GM12872 (cell line): ENCODE measurements around the gene LIN9.

Source experiments
- CTCF ChIP-seq: IDR thresholded peaks from 3 replicates; pipeline ENCODE4 v1.5.1; 2011; ENCODE audit warnings: low read depth, mild to moderate bottlenecking, low read length, moderate library complexity; ENCODE audit not compliant: insufficient read depth

The LIN9 gene

GRCh38 chr1:226210571-226211176, 98.3 kb downstream of the LIN9 start:
- no peak for TF ChIP-seq CTCF

- no peak for TF ChIP-seq CTCF
These were observed 99.5 kb downstream of the LIN9 start for GRCh38 chr1:226209307-226210059.

- TF ChIP-seq CTCF, result no peak
These were observed 101.9 kb downstream of the LIN9 start for GRCh38 chr1:226207048-226207447.

- TF ChIP-seq CTCF, result no peak
These were observed 104.8 kb downstream of the LIN9 start for GRCh38 chr1:226204198-226204597.

GRCh38 chr1:226203655-226204054, 105.3 kb downstream of the LIN9 start:
- TF ChIP-seq CTCF, result no peak

- TF ChIP-seq CTCF, result no peak
These were observed 105.7 kb downstream of the LIN9 start for GRCh38 chr1:226203240-226203639.

GRCh38 chr1:226202246-226202645, 106.7 kb downstream of the LIN9 start:
- TF ChIP-seq CTCF, result no peak
